NCI-H460 (cell line): ENCODE data around the gene MYL9. TPM values are rescaled to one million over a fixed set of nuclear protein-coding genes. Genes with fewer than 3 reads are reported as not detected.
"Not testable (repeated sequence)": the region's sequence is repeated elsewhere in the genome, so short reads cannot be mapped to it uniquely, and the experiment has no call there.

Experiments
- DNase-seq: peaks from one replicate; pipeline ENCODE4 v3.0.0-alpha.2; 2016; ENCODE audit warnings: low read depth; ENCODE audit errors: extremely low read depth
- polyA plus RNA-seq: library from polyadenylated mRNA; depleted of rRNA; stranded (reverse); fragments of >200 nt; gene quantifications from 2 replicates; pipeline ENCODE4 v1.2.3, GENCODE V29; 2014; cell fraction: nucleus; rRNA removed
- total RNA-seq: library from RNA; depleted of rRNA; stranded (reverse); fragments of >200 nt; shearing (Covaris generic); gene quantifications from 2 replicates; pipeline ENCODE4 v1.2.3, GENCODE V29; 2014; rRNA removed

The MYL9 gene
- 0.66 and 1.2 TPM in 2 replicates for total RNA-seq
- polyA plus RNA-seq = 0.26 TPM in 1 of 2 replicates, not detected in the other

DNA sequence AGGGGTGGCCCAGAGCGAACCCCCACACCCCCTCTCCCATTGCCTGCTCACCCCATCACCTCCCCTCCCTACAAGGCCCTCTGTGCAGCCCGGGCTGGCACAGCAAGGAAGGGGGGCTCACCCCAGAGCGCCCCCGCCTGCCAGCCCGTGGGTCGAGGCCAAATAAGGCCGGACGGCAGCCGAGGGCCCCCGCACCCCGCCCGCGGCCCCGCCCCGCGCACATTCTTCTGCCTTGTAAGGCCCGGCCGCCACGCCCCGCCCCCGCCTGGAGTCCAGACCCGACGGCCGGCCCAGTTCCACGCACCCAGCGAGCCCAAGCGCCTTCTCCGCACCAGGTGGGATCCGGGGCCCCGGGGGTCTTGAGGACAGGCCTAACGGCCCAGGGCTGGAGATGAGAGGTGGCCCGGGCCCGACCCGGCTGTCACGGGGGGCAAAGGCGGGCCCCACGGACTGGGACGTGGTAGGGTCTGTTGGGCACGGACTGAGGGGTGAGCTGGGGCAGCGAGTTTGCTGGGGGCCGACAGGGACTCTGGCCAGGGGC, at the start of gene MYL9:
Gene MYL9, plus strand, starts transcription at position 293 of the 541 bp plus-strand sequence. CDS start 3,366 bp downstream, outside the sequence.
- DNase-seq = peak; percentile 14

DNA sequence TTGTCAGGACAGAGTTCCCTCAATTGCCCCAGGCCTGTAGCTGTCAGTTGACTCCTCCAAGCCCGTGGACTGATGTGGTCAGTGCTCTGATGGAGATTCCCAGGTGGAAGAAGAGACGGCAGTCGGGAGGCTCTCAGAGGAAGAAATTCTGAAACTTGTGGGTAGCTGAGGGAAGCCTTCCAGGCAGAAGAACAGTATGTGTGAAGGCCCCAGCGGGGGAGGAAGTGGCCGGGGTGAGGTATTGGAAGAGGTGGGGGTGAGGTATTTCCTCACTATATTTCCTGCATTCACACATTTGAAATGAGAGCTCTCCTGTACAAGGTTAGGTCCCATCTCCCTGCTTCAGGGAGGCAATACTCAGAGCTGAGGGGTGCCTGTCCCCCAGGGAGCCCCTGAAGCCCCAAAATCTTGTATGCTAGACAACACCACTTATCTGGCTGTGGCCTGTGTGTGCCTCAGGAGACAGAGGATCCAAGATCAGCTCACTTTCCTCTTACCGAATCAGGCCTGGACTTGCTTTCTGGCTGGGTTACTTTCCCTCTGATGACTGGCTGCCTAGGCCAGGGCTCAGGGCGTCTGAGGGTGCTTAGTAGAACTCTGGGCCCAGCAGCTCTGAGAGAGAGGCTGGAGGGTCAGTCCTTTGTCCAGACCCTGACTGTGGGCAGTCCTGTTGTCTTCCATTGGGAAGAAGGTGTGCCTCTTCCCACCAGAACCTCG, 49.3 kb upstream of the MYL9 start:
- DNase-seq = no peak

GRCh38 chr20:36493051-36493800, 48.1 kb upstream of the MYL9 start:
- DNase-seq = peak; percentile 14

- DNase-seq = no peak
Measured at GRCh38 chr20:36493801-36494114, 47.6 kb upstream of the MYL9 start.

- DNase-seq = no peak
Measured at GRCh38 chr20:36496707-36497669, 44.3 kb upstream of the MYL9 start.

GRCh38 chr20:36497856-36498255, 43.5 kb upstream of the MYL9 start:
- no peak for DNase-seq

- DNase-seq = no peak
Measured at GRCh38 chr20:36498386-36499179, 42.7 kb upstream of the MYL9 start.

DNA sequence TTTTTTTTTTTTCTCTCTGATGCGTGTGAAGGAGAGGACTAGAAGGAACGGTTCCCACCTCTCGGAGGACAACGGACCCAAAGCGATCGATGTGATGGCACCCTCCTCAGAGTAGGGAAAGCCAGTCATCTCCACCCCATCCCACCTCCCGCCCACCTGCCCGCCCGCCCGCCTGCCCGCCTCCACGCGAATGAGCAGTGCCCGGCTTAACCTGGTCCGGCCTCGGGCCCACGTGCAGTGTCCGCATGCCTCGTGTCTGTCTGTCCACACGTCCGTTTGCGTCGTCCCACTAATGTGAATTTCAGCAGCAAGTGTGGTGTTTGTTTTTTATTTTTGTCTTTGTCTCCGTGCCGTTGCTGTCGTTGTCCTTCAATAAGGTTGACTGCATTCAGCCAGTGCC, 42.1 kb upstream of the MYL9 start:
- DNase-seq = no peak

DNA sequence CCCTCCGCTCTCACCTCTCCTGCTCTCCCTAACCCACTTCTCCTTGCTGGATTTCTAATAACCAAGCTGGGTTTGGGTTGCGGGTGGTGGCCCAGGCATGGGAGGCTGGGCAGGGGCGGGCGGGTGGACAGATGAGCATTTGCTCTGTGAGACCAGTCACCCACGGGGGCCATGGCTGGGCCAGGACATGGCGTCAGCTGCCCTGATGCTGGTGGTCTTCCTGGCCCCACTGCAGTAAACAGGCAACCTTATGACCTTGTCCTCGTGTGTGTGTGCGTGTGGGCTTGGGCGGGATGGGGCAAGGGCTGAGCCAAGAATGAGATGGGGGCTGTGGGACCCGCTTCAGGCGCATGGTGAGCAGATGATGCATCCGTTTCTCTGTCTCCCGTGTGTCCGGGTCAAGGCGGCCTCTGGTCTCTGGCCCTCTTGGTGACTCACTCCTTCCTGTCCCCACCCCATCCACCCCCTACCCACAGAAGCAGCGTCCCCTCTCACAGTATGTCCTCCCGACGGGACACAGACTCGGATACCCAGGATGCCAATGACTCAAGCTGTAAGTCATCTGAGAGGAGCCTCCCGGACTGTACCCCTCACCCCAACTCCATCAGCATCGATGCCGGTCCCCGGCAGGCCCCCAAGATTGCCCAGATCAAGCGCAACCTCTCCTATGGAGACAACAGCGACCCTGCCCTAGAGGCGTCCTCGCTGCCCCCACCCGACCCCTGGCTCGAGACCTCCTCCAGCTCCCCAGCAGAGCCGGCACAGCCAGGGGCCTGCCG, 41.4 kb upstream of the MYL9 start:
- no peak for DNase-seq

DNA sequence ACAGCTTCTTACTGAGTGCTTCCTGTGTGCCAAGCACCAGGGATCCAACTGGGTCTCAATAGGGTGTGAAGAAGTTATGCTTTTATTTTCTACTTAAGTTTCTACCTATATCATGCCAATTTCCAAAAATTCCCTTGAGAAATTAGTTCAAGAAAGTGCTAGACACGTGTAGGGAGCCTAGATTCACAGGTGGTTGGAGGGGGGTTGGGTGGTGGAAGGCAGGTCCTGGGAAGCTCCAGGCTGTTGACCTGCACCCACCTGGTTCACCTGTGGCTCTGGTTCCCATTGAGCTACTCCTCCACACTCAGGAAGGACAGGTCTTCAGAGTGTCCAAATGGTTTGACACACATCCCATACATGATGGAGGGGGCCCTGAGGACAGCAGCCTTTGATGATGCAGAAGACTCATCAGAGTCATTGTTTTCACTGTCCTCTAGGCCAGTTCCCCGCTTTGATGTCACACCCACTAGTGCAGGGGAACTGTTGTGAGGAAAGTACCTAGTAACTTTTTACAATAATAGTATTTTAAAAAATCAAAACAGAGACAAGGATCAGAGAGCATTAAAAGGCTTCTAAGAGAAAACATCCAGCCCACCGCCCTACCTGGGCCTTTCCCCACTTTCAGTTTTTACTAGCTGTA, 39.8 kb upstream of the MYL9 start:
- DNase-seq = no peak

GRCh38 chr20:36504295-36504694, 37.0 kb upstream of the MYL9 start:
- no peak for DNase-seq

GRCh38 chr20:36506253-36506652, 35.1 kb upstream of the MYL9 start:
- no peak for DNase-seq

GRCh38 chr20:36507746-36508145, 33.6 kb upstream of the MYL9 start:
- no peak for DNase-seq

DNA sequence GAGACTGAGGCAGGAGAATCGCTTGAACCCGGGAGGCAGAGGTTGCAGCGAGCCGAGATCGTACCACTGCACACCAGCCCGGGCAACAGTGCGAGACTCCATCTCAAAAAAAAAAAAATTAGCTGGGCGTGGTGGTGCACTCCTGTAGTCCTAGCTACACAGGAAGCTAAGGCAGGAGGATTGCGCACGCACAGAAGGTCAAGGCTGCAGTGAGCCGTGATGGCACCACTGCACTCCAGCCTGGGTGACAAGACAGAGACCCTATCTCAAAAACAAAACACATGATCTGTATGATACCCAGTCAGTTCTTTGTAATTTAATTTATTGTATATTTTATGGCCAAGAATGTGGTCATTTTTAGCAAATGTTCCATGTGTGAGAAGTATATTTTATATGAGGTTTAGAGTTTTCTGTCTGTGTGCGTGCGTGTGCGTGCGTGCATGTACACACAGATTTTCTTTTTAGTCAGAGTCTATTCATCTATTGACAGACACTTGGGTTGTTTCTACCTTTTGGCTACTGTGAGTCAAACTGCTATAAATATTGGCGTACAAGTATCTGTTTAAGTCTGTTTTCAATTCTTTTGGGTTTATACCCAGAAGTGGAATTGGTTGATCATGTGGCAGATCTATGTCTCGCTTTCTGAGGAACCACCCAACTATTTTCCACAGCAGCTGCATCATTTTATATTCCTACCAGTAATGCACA, 22.2 kb upstream of the MYL9 start:
- DNase-seq = no peak

- no peak for DNase-seq
Measured at GRCh38 chr20:36519944-36520343, 21.4 kb upstream of the MYL9 start.

- no peak for DNase-seq
Measured at GRCh38 chr20:36521526-36521925, 19.8 kb upstream of the MYL9 start.

- DNase-seq = not testable (repeated sequence)
Measured at GRCh38 chr20:36522412-36522811, 18.9 kb upstream of the MYL9 start.

- DNase-seq = no peak
Measured at GRCh38 chr20:36523341-36523740, 18.0 kb upstream of the MYL9 start.
